ENCODE results near the gene TPRN.

Gene TPRN

GRCh38 chr9:137204731-137205125 lies 4.2 kb upstream of the TPRN start:
- TF ChIP-seq CREB1 (IDR thresholded peaks at IDR 0.05; ENCODE audit: low read depth) (no peak), FOXM1 (IDR thresholded peaks at IDR 0.05; ENCODE audit: borderline replicate concordance, low read depth) (no peak), YY1 (IDR thresholded peaks at IDR 0.05; ENCODE audit: low read depth) (no peak), EP300 (IDR thresholded peaks at IDR 0.05; ENCODE audit: borderline replicate concordance) (no peak), CEBPB (IDR thresholded peaks at IDR 0.05) (no peak), TEAD4 (IDR thresholded peaks at IDR 0.05) (no peak), TAF1 (IDR thresholded peaks at IDR 0.05; ENCODE audit: low read depth) (no peak), ZBTB7A (IDR thresholded peaks at IDR 0.05; ENCODE audit: low read depth) (no peak), EGR1 (IDR thresholded peaks at IDR 0.05) (no peak), REST (IDR thresholded peaks at IDR 0.05; ENCODE audit: low read depth) (no peak), MAX (IDR thresholded peaks at IDR 0.05) (no peak), NFIC (IDR thresholded peaks at IDR 0.05) (no peak), TCF12 (IDR thresholded peaks at IDR 0.05; ENCODE audit: low read depth) (no peak), USF1 (IDR thresholded peaks at IDR 0.05) (no peak), RAD21 (IDR thresholded peaks at IDR 0.05; ENCODE audit: low read depth) (no peak)

- TF ChIP-seq TEAD4 (IDR thresholded peaks at IDR 0.05) (no peak), ZBTB7A (IDR thresholded peaks at IDR 0.05; ENCODE audit: low read depth) (no peak), USF1 (IDR thresholded peaks at IDR 0.05) (no peak), YY1 (IDR thresholded peaks at IDR 0.05; ENCODE audit: low read depth) (no peak), EP300 (IDR thresholded peaks at IDR 0.05; ENCODE audit: borderline replicate concordance) (no peak), FOXM1 (IDR thresholded peaks at IDR 0.05; ENCODE audit: borderline replicate concordance, low read depth) (no peak), RAD21 (IDR thresholded peaks at IDR 0.05; ENCODE audit: low read depth) (no peak), CEBPB (IDR thresholded peaks at IDR 0.05) (no peak), CREB1 (IDR thresholded peaks at IDR 0.05; ENCODE audit: low read depth) (no peak), EGR1 (IDR thresholded peaks at IDR 0.05) (no peak), TAF1 (IDR thresholded peaks at IDR 0.05; ENCODE audit: low read depth) (no peak), MAX (IDR thresholded peaks at IDR 0.05) (no peak), REST (IDR thresholded peaks at IDR 0.05; ENCODE audit: low read depth) (no peak), NFIC (IDR thresholded peaks at IDR 0.05) (no peak)
Measured at GRCh38 chr9:137202966-137203365, 2.4 kb upstream of the TPRN start.

GRCh38 chr9:137201205-137201868 lies 796 bp upstream of the TPRN start:
- no peak for TF ChIP-seq CEBPB (IDR thresholded peaks at IDR 0.05)
- no peak for TF ChIP-seq ZBTB7A (IDR thresholded peaks at IDR 0.05; ENCODE audit: low read depth)
- no peak for TF ChIP-seq FOXM1 (IDR thresholded peaks at IDR 0.05; ENCODE audit: borderline replicate concordance, low read depth)
- no peak for TF ChIP-seq EGR1 (IDR thresholded peaks at IDR 0.05)
- TF ChIP-seq MAX (IDR thresholded peaks at IDR 0.05) = no peak
- no peak for TF ChIP-seq USF1 (IDR thresholded peaks at IDR 0.05)
- TF ChIP-seq CREB1 (IDR thresholded peaks at IDR 0.05; ENCODE audit: low read depth) = no peak
- no peak for TF ChIP-seq TCF12 (IDR thresholded peaks at IDR 0.05; ENCODE audit: low read depth)
- TF ChIP-seq EP300 (IDR thresholded peaks at IDR 0.05; ENCODE audit: borderline replicate concordance) = no peak
- no peak for TF ChIP-seq REST (IDR thresholded peaks at IDR 0.05; ENCODE audit: low read depth)
- no peak for TF ChIP-seq YY1 (IDR thresholded peaks at IDR 0.05; ENCODE audit: low read depth)
- no peak for TF ChIP-seq TEAD4 (IDR thresholded peaks at IDR 0.05)
- no peak for TF ChIP-seq RAD21 (IDR thresholded peaks at IDR 0.05; ENCODE audit: low read depth)
- TF ChIP-seq NFIC (IDR thresholded peaks at IDR 0.05) = no peak
- TF ChIP-seq TAF1 (IDR thresholded peaks at IDR 0.05; ENCODE audit: low read depth) = no peak
